Measurements from ENCODE around the gene ZC3H18. TPM values are rescaled to one million over a fixed set of nuclear protein-coding genes. Genes with fewer than 3 reads are reported as not detected.

The ZC3H18 gene
- total and polyA plus RNA-seq, 2 experiments from 2014 or later, result 30.0 to 40.7 TPM

GRCh38 chr16:88569614-88569984 lies 604 bp upstream of the ZC3H18 start:
- H3K36me3 Mint-ChIP-seq (ENCODE audit: low read depth), result peaks cover 2% of the 10 kb centered on the region; the same call in 1 of the 3 replicates
- Histone ChIP-seq H3K79me2 (replicated peaks; ENCODE audit: insufficient read depth) (peaks cover 46% of the 10 kb centered on the region), H2AFZ (peak overlapping the region; percentile 99), H3K4me1 (ENCODE audit: insufficient read depth) (peaks cover 8% of the 10 kb centered on the region), H3K4me3 (peak overlapping the region; percentile 97), H3K27ac (ENCODE audit: low read depth) (no peak overlapping the region; the same call in 1 of the 2 replicates), H3F3A (replicated peaks; ENCODE audit: low read depth) (peaks cover 12% of the 10 kb centered on the region; the same call in 1 of the 2 replicates), H3K9me2 (ENCODE audit: insufficient read depth) (no peaks in the 10 kb centered on the region), H3K36me3 (ENCODE audit: insufficient read depth) (no peaks in the 10 kb centered on the region), H4K20me1 (replicated peaks; ENCODE audit: insufficient read depth) (peaks cover 14% of the 10 kb centered on the region), H3K4me2 (peak overlapping the region; percentile 100), H3K27me3 (ENCODE audit: insufficient read depth) (no peaks in the 10 kb centered on the region)
- H3K27me3 Mint-ChIP-seq (ENCODE audit: insufficient read depth, low read depth, poor library complexity), result peaks cover 11% of the 10 kb centered on the region
- peak; percentile 34 for DNase-seq (ENCODE audit: low spot score)
- ATAC-seq, result peak; percentile 71
- no peak overlapping the region for H3K27ac Mint-ChIP-seq
- peaks cover 13% of the 10 kb centered on the region for H3K4me1 Mint-ChIP-seq
- no peaks in the 10 kb centered on the region for H3K9me3 Mint-ChIP-seq
- no peak for TF ChIP-seq POLR2AphosphoS5 (IDR thresholded peaks at IDR 0.05; ENCODE audit: low read depth)
- TF ChIP-seq JUNB (IDR thresholded peaks at IDR 0.05; ENCODE audit: unreplicated experiment), result no peak
- TF ChIP-seq ETS1 (IDR thresholded peaks at IDR 0.05), result no peak
- no peak for TF ChIP-seq ZNF462 (CRISPR knock-in tag; IDR thresholded peaks at IDR 0.05)
- no peak for TF ChIP-seq REST (IDR thresholded peaks at IDR 0.05; ENCODE audit: unreplicated experiment)
- no peak for TF ChIP-seq EZH2 (IDR thresholded peaks at IDR 0.05; ENCODE audit: low read depth, unreplicated experiment)
- TF ChIP-seq CTCF (conservative IDR thresholded peaks at IDR 0.05; ENCODE audit: low read depth in 2 of 2), result no peak
- no peak for TF ChIP-seq ZNF114 (CRISPR knock-in tag; IDR thresholded peaks at IDR 0.05)
- no peak for TF ChIP-seq ZNF331 (CRISPR knock-in tag; IDR thresholded peaks at IDR 0.05; ENCODE audit: low read depth)
- TF ChIP-seq STAT1 (IDR thresholded peaks at IDR 0.05; ENCODE audit: unreplicated experiment), result no peak
- TF ChIP-seq CREB1 (CRISPR knock-in tag; IDR thresholded peaks at IDR 0.05; ENCODE audit: low read depth), result no peak
- H3K4me3 Mint-ChIP-seq, result peak overlapping the region; percentile 82
